Chondrocyte (in vitro differentiated cells): ENCODE data around the gene NARS2. TPM values are rescaled to one million over a fixed set of nuclear protein-coding genes. Genes with fewer than 3 reads are reported as not detected.

Source experiments
- DNase-seq: peaks from one replicate; pipeline ENCODE4 v3.0.0; 2021; ENCODE audit warnings: mixed read lengths, low spot score
- H3K27ac Mint-ChIP-seq: one replicate; pipeline ENCODE4 v1.8.0; 2021; ENCODE audit warnings: mild to moderate bottlenecking, moderate library complexity, mixed read lengths; ENCODE audit not compliant: unreplicated experiment
- H3K27me3 Mint-ChIP-seq: 2 replicates; pipeline ENCODE4 v1.8.0; 2021; ENCODE audit warnings: low read depth, mixed read lengths
- H3K36me3 Mint-ChIP-seq: 2 replicates; pipeline ENCODE4 v1.8.0; 2021; ENCODE audit warnings: low read depth, mixed read lengths
- H3K4me1 Mint-ChIP-seq: 2 replicates; pipeline ENCODE4 v1.8.0; 2021; ENCODE audit warnings: low read depth, mild to moderate bottlenecking, mixed read lengths
- H3K4me3 Mint-ChIP-seq: one replicate; pipeline ENCODE4 v1.8.0; 2021; ENCODE audit warnings: mild to moderate bottlenecking, moderate library complexity, mixed read lengths; ENCODE audit not compliant: unreplicated experiment
- H3K9me3 Mint-ChIP-seq: 2 replicates; pipeline ENCODE4 v1.8.0; 2021; ENCODE audit warnings: low read depth, mixed read lengths
- total RNA-seq: library from RNA; stranded (reverse); gene quantifications from 3 replicates; pipeline ENCODE4 v1.2.1, GENCODE V29; 2021
- TF ChIP-seq, protein P1 (sequence below): fragments of 200-600 bp; sonication (generic); IDR thresholded peaks from 2 replicates; pipeline ENCODE4 v1.5.0; 2021; ENCODE audit warnings: antibody characterized with exemption, mild to moderate bottlenecking, moderate library complexity

The NARS2 gene
- total RNA-seq, 1 donor from 2014 or later = 12.4 TPM

DNA sequence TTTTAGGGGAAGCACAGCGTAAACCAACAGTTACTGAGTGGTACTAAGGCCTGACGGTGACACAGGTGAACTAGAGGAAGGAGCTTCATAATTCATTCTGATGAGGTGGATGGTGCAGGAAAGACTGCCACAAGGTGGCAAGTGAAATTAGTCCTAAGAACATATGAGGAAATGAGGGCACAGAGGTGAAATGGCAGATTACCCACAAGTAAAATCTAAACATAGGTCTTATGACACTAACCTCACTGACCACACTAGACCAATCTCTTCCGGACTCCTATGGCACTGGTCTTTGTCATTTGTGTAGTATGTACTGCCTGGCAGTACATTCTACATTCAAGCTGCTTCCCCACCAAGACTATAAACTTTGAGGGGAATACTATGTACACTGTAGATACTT is 177.3 kb downstream of the NARS2 start:
- Mint-ChIP-seq H3K36me3 (no peaks in the 10 kb centered on the region), H3K4me1 (peaks cover 4% of the 10 kb centered on the region)

DNA sequence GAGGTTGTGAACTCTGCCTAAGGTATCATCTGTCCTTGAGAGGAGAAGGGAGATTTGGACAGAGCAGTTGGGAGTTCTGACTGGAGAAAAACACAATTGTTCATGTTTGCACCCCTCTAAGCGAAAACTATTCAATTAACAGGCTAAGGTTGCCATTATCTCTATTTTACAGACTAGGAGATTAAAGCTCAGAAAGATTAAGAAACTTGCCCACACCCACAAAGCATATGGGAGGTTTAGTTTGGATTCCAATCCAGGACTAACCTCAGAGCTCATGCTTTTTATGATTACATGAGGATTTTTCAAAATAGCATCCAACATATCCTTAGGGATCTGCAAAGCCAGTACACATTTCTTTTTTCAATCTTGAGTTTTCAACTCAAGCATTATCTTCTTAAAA is 179.1 kb downstream of the NARS2 start:
- no peak overlapping the region for H3K27ac Mint-ChIP-seq
- H3K36me3 Mint-ChIP-seq = no peaks in the 10 kb centered on the region
- no peak overlapping the region for H3K4me3 Mint-ChIP-seq
- no peaks in the 10 kb centered on the region for H3K9me3 Mint-ChIP-seq
- H3K27me3 Mint-ChIP-seq = no peaks in the 10 kb centered on the region
- no peak for DNase-seq
- TF ChIP-seq, protein P1, sequence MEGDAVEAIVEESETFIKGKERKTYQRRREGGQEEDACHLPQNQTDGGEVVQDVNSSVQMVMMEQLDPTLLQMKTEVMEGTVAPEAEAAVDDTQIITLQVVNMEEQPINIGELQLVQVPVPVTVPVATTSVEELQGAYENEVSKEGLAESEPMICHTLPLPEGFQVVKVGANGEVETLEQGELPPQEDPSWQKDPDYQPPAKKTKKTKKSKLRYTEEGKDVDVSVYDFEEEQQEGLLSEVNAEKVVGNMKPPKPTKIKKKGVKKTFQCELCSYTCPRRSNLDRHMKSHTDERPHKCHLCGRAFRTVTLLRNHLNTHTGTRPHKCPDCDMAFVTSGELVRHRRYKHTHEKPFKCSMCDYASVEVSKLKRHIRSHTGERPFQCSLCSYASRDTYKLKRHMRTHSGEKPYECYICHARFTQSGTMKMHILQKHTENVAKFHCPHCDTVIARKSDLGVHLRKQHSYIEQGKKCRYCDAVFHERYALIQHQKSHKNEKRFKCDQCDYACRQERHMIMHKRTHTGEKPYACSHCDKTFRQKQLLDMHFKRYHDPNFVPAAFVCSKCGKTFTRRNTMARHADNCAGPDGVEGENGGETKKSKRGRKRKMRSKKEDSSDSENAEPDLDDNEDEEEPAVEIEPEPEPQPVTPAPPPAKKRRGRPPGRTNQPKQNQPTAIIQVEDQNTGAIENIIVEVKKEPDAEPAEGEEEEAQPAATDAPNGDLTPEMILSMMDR = no peak
- H3K4me1 Mint-ChIP-seq = peaks cover 4% of the 10 kb centered on the region

More for the DNA sequence above, 177.3 kb downstream of the NARS2 start:
- Mint-ChIP-seq H3K27me3 (no peaks in the 10 kb centered on the region), H3K9me3 (no peaks in the 10 kb centered on the region), H3K4me3 (no peak overlapping the region), H3K27ac (no peak overlapping the region)
- DNase-seq = no peak
- TF ChIP-seq, protein P1 = no peak

DNA sequence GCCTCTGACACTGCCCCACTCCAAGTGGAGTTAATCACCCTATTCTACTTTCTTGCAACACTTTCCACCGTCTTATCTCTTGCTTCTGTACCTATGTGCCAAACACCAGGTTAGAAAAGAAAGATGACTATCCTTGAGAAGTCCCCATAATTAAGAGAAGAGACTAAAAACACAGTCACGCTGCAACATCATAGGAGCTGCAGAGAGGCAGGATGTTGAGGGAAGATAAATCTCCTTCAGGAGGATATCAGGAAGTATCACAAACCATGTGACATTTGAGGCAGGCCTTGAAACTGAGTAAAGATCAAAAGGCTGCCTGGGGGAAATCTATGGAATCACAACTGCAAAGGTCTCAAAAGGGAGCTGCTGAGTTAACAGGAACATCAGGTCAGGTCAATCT is 181.8 kb downstream of the NARS2 start:
- Mint-ChIP-seq H3K27me3 (no peaks in the 10 kb centered on the region), H3K27ac (no peak overlapping the region), H3K4me1 (no peaks in the 10 kb centered on the region), H3K9me3 (no peaks in the 10 kb centered on the region), H3K36me3 (no peaks in the 10 kb centered on the region), H3K4me3 (no peak overlapping the region)
- no peak for DNase-seq
- TF ChIP-seq, protein P1 = no peak

DNA sequence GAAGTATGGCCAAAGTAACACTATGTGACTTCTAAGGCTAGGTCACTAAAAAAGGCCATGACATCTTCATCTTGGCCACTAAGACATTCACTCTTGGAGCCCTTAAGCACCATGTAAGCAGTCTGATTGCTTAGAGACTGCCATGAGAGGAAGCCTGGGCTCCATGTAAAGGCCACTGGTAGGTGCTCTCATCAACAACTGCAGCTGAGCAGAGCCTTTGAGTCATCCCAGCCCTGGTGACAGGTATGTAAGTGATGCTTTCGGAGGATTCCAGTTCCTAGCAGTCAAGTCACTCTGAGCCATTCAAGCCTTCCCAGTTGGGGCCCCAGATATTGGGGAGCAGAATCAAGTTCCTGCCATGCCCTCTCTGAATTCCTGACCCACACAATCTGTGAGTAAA is 183.2 kb downstream of the NARS2 start:
- Mint-ChIP-seq H3K9me3 (no peaks in the 10 kb centered on the region), H3K4me1 (no peaks in the 10 kb centered on the region), H3K4me3 (no peak overlapping the region), H3K36me3 (no peaks in the 10 kb centered on the region), H3K27ac (no peak overlapping the region), H3K27me3 (no peaks in the 10 kb centered on the region)
- no peak for DNase-seq
- TF ChIP-seq, protein P1 = no peak

DNA sequence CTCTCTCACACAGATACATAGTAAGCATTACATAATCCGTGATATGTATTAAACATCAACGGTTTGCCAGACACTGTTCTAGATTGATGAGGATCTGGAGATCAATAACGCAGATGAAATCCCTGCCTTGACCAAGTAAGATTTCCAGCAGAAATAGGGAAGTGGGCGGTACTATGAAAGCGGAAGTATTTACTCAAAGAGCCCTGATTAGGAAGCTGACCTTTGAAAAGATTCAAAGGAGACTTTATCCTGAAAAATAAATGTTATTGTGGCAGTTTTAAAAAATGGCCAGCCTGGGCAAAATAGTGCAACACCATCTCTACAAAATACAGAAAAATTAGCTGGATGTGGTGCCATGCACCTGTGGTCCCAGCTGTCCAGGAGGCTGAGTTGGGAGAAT is 183.9 kb downstream of the NARS2 start:
- H3K4me3 Mint-ChIP-seq = no peak overlapping the region
- no peaks in the 10 kb centered on the region for H3K4me1 Mint-ChIP-seq
- H3K36me3 Mint-ChIP-seq = no peaks in the 10 kb centered on the region
- no peaks in the 10 kb centered on the region for H3K27me3 Mint-ChIP-seq
- no peak overlapping the region for H3K27ac Mint-ChIP-seq
- DNase-seq = no peak
- no peaks in the 10 kb centered on the region for H3K9me3 Mint-ChIP-seq
- TF ChIP-seq, protein P1 = no peak
